ENCODE results near the gene FOSL1. TPM values are rescaled to one million over a fixed set of nuclear protein-coding genes. Genes with fewer than 3 reads are reported as not detected.

The FOSL1 gene
- polyA plus RNA-seq, 3 donors, result 2.5 to 28.2 (median 2.5) TPM

DNA sequence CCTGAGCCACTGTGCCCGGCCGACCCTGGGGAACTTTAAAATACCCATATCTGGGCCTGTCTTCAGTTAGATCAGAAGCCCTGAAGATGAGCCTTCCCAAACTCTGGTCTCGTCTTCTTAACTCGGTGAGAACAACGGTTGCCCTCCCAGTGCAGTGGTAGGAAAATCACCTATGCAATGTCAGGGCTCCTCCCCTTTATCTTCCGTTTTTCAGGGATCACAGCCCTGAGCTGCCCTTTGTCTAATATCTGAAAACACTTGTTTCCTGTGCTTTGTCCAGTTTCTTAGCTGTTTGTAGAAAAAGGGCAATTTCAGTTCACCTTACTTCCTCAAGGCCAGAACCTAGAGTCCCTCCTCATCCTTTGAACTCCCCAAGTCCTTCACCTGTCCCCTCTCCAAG is 28.5 kb upstream of the FOSL1 start:
- H3K4me1 ChIP-seq (ENCODE audit: control insufficient read depth in 1 of 2, insufficient read depth in 2 of 2, low read length in 2 of 2), result peaks cover 18 to 26% of the 10 kb centered on the region in 2 donors
- H2AFZ ChIP-seq (ENCODE audit: insufficient read depth, low read depth, low read length, poor library complexity, severe bottlenecking), result peak overlapping the region; percentile 94

GRCh38 chr11:65927904-65928397 is 27.8 kb upstream of the FOSL1 start:
- Mint-ChIP-seq H3K4me3 (peak overlapping the region; percentile 77 to 90), H3K9me3 (no peaks in the 10 kb centered on the region), H3K27me3 (ENCODE audit: low read depth in 3 of 3) (peaks cover 0 to 2% (median 1%) of the 10 kb centered on the region in 3 donors), H3K36me3 (peaks cover 12 to 13% of the 10 kb centered on the region in 2 donors), H3K27ac (peak overlapping the region; percentile 85 to 94 (median 93)), H3K4me1 (peaks cover 28% of the 10 kb centered on the region)
- no peaks in the 10 kb centered on the region for H3K9me3 ChIP-seq (replicated peaks in 1 of 2; ENCODE audit: control insufficient read depth in 1 of 2, insufficient read depth in 1 of 2, low read length in 2 of 2)
- no peaks in the 10 kb centered on the region for H3K27me3 ChIP-seq (ENCODE audit: control insufficient read depth in 2 of 2, insufficient read depth in 2 of 2, low read length in 2 of 2)
- TF ChIP-seq, protein P1, sequence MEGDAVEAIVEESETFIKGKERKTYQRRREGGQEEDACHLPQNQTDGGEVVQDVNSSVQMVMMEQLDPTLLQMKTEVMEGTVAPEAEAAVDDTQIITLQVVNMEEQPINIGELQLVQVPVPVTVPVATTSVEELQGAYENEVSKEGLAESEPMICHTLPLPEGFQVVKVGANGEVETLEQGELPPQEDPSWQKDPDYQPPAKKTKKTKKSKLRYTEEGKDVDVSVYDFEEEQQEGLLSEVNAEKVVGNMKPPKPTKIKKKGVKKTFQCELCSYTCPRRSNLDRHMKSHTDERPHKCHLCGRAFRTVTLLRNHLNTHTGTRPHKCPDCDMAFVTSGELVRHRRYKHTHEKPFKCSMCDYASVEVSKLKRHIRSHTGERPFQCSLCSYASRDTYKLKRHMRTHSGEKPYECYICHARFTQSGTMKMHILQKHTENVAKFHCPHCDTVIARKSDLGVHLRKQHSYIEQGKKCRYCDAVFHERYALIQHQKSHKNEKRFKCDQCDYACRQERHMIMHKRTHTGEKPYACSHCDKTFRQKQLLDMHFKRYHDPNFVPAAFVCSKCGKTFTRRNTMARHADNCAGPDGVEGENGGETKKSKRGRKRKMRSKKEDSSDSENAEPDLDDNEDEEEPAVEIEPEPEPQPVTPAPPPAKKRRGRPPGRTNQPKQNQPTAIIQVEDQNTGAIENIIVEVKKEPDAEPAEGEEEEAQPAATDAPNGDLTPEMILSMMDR (IDR thresholded peaks at IDR 0.05), result no peak
- peak overlapping the region; percentile 61 for H3K9ac ChIP-seq (ENCODE audit: insufficient read depth, low read length, poor library complexity, severe bottlenecking)
- WGBS (ENCODE audit: insufficient coverage), result 2% methylated on average over 5 of the region's 9 CpGs
- peak overlapping the region; percentile 72 to 90 for H3K27ac ChIP-seq (ENCODE audit: low read depth in 1 of 2, low read length in 2 of 2)
- H3K4me2 ChIP-seq (replicated peaks; ENCODE audit: extremely low read depth, low read length, poor library complexity, severe bottlenecking), result peak overlapping the region; percentile 80
- H4K20me1 ChIP-seq (ENCODE audit: insufficient read depth, low read length), result no peaks in the 10 kb centered on the region
- DNase-seq, result peak; percentile 65 to 73 (median 68)
- intact Hi-C loops (cut with micrococcal nuclease), result loop anchor here in 1 of 2 donors (5.0 kb wide), 1 partner anchor 41 kb away; the partner anchor contains the start of gene FIBP
- H3K36me3 ChIP-seq (replicated peaks in 1 of 2; ENCODE audit: control insufficient read depth in 1 of 2, insufficient read depth in 2 of 2, low read length in 2 of 2), result peaks cover 4 to 14% of the 10 kb centered on the region in 2 donors
- no peaks in the 10 kb centered on the region for H3K79me2 ChIP-seq (ENCODE audit: insufficient read depth, low read length)
- peaks cover 18 to 26% of the 10 kb centered on the region in 2 donors for H3K4me1 ChIP-seq (ENCODE audit: control insufficient read depth in 1 of 2, insufficient read depth in 2 of 2, low read length in 2 of 2)
- H2AFZ ChIP-seq (ENCODE audit: insufficient read depth, low read depth, low read length, poor library complexity, severe bottlenecking), result peak overlapping the region; percentile 94
- peak overlapping the region; percentile 22 to 71 (median 39) for H3K4me3 ChIP-seq (replicated peaks in 1 of 3; ENCODE audit: low read depth in 2 of 3, low read length in 3 of 3)

More for the DNA sequence above, 28.5 kb upstream of the FOSL1 start:
- Histone ChIP-seq H3K9ac (ENCODE audit: insufficient read depth, low read length, poor library complexity, severe bottlenecking) (peak overlapping the region; percentile 61), H3K79me2 (ENCODE audit: insufficient read depth, low read length) (no peaks in the 10 kb centered on the region), H3K4me2 (replicated peaks; ENCODE audit: extremely low read depth, low read length, poor library complexity, severe bottlenecking) (peak overlapping the region; percentile 80), H3K36me3 (replicated peaks in 1 of 2; ENCODE audit: control insufficient read depth in 1 of 2, insufficient read depth in 2 of 2, low read length in 2 of 2) (peaks cover 0 to 7% of the 10 kb centered on the region in 2 donors), H3K27me3 (ENCODE audit: control insufficient read depth in 2 of 2, insufficient read depth in 2 of 2, low read length in 2 of 2) (no peaks in the 10 kb centered on the region), H4K20me1 (ENCODE audit: insufficient read depth, low read length) (no peaks in the 10 kb centered on the region), H3K27ac (ENCODE audit: low read depth in 1 of 2, low read length in 2 of 2) (peak overlapping the region; percentile 72 to 90), H3K4me3 (replicated peaks in 1 of 3; ENCODE audit: low read depth in 2 of 3, low read length in 3 of 3) (peak overlapping the region in 1 of 3 experiments; percentile 71), H3K9me3 (replicated peaks in 1 of 2; ENCODE audit: control insufficient read depth in 1 of 2, insufficient read depth in 1 of 2, low read length in 2 of 2) (no peaks in the 10 kb centered on the region)
- Mint-ChIP-seq H3K27ac (peak overlapping the region; percentile 85 to 94 (median 93)), H3K27me3 (ENCODE audit: low read depth in 3 of 3) (peaks cover 0 to 2% (median 1%) of the 10 kb centered on the region in 3 donors), H3K4me1 (peaks cover 28% of the 10 kb centered on the region), H3K36me3 (peaks cover 5 to 6% of the 10 kb centered on the region in 2 donors), H3K4me3 (peak overlapping the region; percentile 77 to 90), H3K9me3 (peaks cover 0 to 3% (median 0%) of the 10 kb centered on the region in 7 donors)
- intact Hi-C loops (cut with micrococcal nuclease), result loop anchor here in 1 of 2 donors (5.0 kb wide), 1 partner anchor 41 kb away; the partner anchor contains the start of gene FIBP
- DNase-seq, result no peak
- 71% methylated on average over 2 of the region's 6 CpGs for WGBS (ENCODE audit: insufficient coverage)
- TF ChIP-seq, protein P1 (IDR thresholded peaks at IDR 0.05), result no peak
